IPS DF 6.9 (cell line): ENCODE measurements around the gene IL17RE.
"Not testable (repeated sequence)": the region's sequence is repeated elsewhere in the genome, so short reads cannot be mapped to it uniquely, and the experiment has no call there.

ENCODE experiments used
- DNase-seq: peaks from one replicate; pipeline ENCODE4 v3.0.0-alpha.2; 2013; ENCODE audit warnings: low read depth, low spot score
- H3K27ac ChIP-seq: one replicate; pipeline ENCODE4 v1.5.1; 2013; ENCODE audit warnings: low read length, control low read depth
- H3K27me3 ChIP-seq: 2 replicates; pipeline ENCODE4 v1.6.1; 2013; ENCODE audit warnings: mild to moderate bottlenecking, low read length; ENCODE audit not compliant: control insufficient read depth, insufficient read depth
- H3K36me3 ChIP-seq: 2 replicates; pipeline ENCODE4 v1.6.1; 2013; ENCODE audit warnings: low read length; ENCODE audit not compliant: control insufficient read depth, insufficient read depth
- H3K4me1 ChIP-seq: 2 replicates; pipeline ENCODE4 v1.6.1; 2013; ENCODE audit warnings: low read length; ENCODE audit not compliant: control insufficient read depth, insufficient read depth
- H3K4me3 ChIP-seq: 2 replicates; pipeline ENCODE4 v1.5.1; 2013; ENCODE audit warnings: mild to moderate bottlenecking, low read length
- H3K9me3 ChIP-seq: 2 replicates; pipeline ENCODE4 v1.6.1; 2013; ENCODE audit warnings: low read length, inconsistent platforms; ENCODE audit not compliant: control insufficient read depth, insufficient read depth
- WGBS: extraction: QIAGEN DNeasy Blood & Tissue Kit; methylation state at CpG from one replicate; pipeline ENCODE4 v1.1.7; 2013; ENCODE audit warnings: mixed read lengths, missing lambda C conversion rate; ENCODE audit not compliant: insufficient read length, insufficient coverage; 5-methylcytosine and 5-hydroxymethylcytosine counted together

Gene IL17RE

GRCh38 chr3:9934235-9934621 is 31.6 kb downstream of the IL17RE start:
- Histone ChIP-seq H3K27me3 (no peaks in the 10 kb centered on the region), H3K4me1 (0 out of 2 replicates have a peak, but pooled peaks cover 2% of the 10 kb centered on the region), H3K9me3 (no peaks in the 10 kb centered on the region), H3K27ac (no peak overlapping the region), H3K36me3 (no peaks in the 10 kb centered on the region), H3K4me3 (peak overlapping the region; percentile 80; the same call in 1 of the 2 replicates)
- no peak for DNase-seq
- WGBS, result no CpG with 5 or more reads among the region's 11 CpGs

- Histone ChIP-seq H3K9me3 (no peaks in the 10 kb centered on the region), H3K27me3 (no peaks in the 10 kb centered on the region), H3K36me3 (no peaks in the 10 kb centered on the region), H3K4me3 (no peak overlapping the region), H3K27ac (no peak overlapping the region), H3K4me1 (0 out of 2 replicates have a peak, but pooled peaks cover 2% of the 10 kb centered on the region)
- no peak for DNase-seq
- no CpG with 5 or more reads among the region's 4 CpGs for WGBS
These were observed 32.3 kb downstream of the IL17RE start for GRCh38 chr3:9934993-9935392.

GRCh38 chr3:9935966-9936510 is 33.4 kb downstream of the IL17RE start:
- H3K27ac ChIP-seq, result no peak overlapping the region
- H3K27me3 ChIP-seq, result no peaks in the 10 kb centered on the region
- DNase-seq, result no peak
- no peaks in the 10 kb centered on the region for H3K9me3 ChIP-seq
- H3K4me1 ChIP-seq, result 0 out of 2 replicates have a peak, but pooled peaks cover 2% of the 10 kb centered on the region
- WGBS, result no CpG with 5 or more reads among the region's 5 CpGs
- H3K4me3 ChIP-seq, result no peak overlapping the region
- H3K36me3 ChIP-seq, result 0 out of 2 replicates have a peak, but pooled peaks cover 3% of the 10 kb centered on the region

- Histone ChIP-seq H3K27me3 (no peaks in the 10 kb centered on the region), H3K4me3 (no peak overlapping the region), H3K27ac (no peak overlapping the region), H3K9me3 (no peaks in the 10 kb centered on the region), H3K36me3 (0 out of 2 replicates have a peak, but pooled peaks cover 4% of the 10 kb centered on the region), H3K4me1 (0 out of 2 replicates have a peak, but pooled peaks cover 2% of the 10 kb centered on the region)
- no peak for DNase-seq
- WGBS, result no CpG with 5 or more reads among the region's 13 CpGs
These were observed 35.0 kb downstream of the IL17RE start for GRCh38 chr3:9937486-9938238.

GRCh38 chr3:9938966-9939365 is 36.3 kb downstream of the IL17RE start:
- no peak for DNase-seq
- Histone ChIP-seq H3K27ac (no peak overlapping the region), H3K4me1 (0 out of 2 replicates have a peak, but pooled peaks cover 2% of the 10 kb centered on the region), H3K4me3 (no peak overlapping the region), H3K27me3 (no peaks in the 10 kb centered on the region), H3K9me3 (no peaks in the 10 kb centered on the region), H3K36me3 (0 out of 2 replicates have a peak, but pooled peaks cover 4% of the 10 kb centered on the region)
- no CpG with 5 or more reads among the region's 2 CpGs for WGBS

- not testable (repeated sequence) for H3K36me3 ChIP-seq
- no CpG with 5 or more reads among the region's 32 CpGs for whole genome bisulfite sequencing
These were observed 37.3 kb downstream of the IL17RE start for GRCh38 chr3:9939906-9940305.

GRCh38 chr3:9940746-9941145 is 38.1 kb downstream of the IL17RE start:
- Histone ChIP-seq H3K27me3 (no peaks in the 10 kb centered on the region), H3K4me1 (no peaks in the 10 kb centered on the region), H3K27ac (no peak overlapping the region), H3K36me3 (0 out of 2 replicates have a peak, but pooled peaks cover 4% of the 10 kb centered on the region), H3K9me3 (no peaks in the 10 kb centered on the region), H3K4me3 (no peak overlapping the region)
- no peak for DNase-seq
- WGBS, result no CpG with 5 or more reads among the region's 10 CpGs

More at GRCh38 chr3:9939906-9940305, 37.3 kb downstream of the IL17RE start:
- not testable (repeated sequence) for H3K9me3 ChIP-seq, DNase-seq, H3K27me3 ChIP-seq, H3K4me1 ChIP-seq, H3K4me3 ChIP-seq, H3K27ac ChIP-seq

GRCh38 chr3:9942164-9942563 is 39.5 kb downstream of the IL17RE start:
- Histone ChIP-seq H3K36me3 (0 out of 2 replicates have a peak, but pooled peaks cover 4% of the 10 kb centered on the region), H3K27ac (no peak overlapping the region), H3K4me1 (0 out of 2 replicates have a peak, but pooled peaks cover 1% of the 10 kb centered on the region), H3K9me3 (no peaks in the 10 kb centered on the region), H3K4me3 (no peak overlapping the region), H3K27me3 (no peaks in the 10 kb centered on the region)
- WGBS, result no CpG with 5 or more reads among the region's 4 CpGs
- DNase-seq, result no peak

GRCh38 chr3:9942934-9943690 is 40.5 kb downstream of the IL17RE start:
- WGBS, result no CpG with 5 or more reads among the region's 11 CpGs
- Histone ChIP-seq H3K4me3 (no peak overlapping the region), H3K9me3 (no peaks in the 10 kb centered on the region), H3K36me3 (0 out of 2 replicates have a peak, but pooled peaks cover 4% of the 10 kb centered on the region), H3K27me3 (no peaks in the 10 kb centered on the region), H3K27ac (no peak overlapping the region), H3K4me1 (0 out of 2 replicates have a peak, but pooled peaks cover 3% of the 10 kb centered on the region)
- no peak for DNase-seq

GRCh38 chr3:9944271-9944670 is 41.6 kb downstream of the IL17RE start:
- Histone ChIP-seq H3K27me3 (no peaks in the 10 kb centered on the region), H3K4me1 (0 out of 2 replicates have a peak, but pooled peaks cover 3% of the 10 kb centered on the region), H3K4me3 (no peak overlapping the region), H3K36me3 (0 out of 2 replicates have a peak, but pooled peaks cover 4% of the 10 kb centered on the region), H3K9me3 (no peaks in the 10 kb centered on the region), H3K27ac (no peak overlapping the region)
- no peak for DNase-seq
- WGBS, result no CpG with 5 or more reads among the region's 11 CpGs
